H9 (cell line): Measurements from ENCODE around the gene TUBGCP6. TPM values are rescaled to one million over a fixed set of nuclear protein-coding genes. Genes with fewer than 3 reads are reported as not detected.

Experiments
- DNase-seq: peaks from one replicate; pipeline ENCODE4 v3.0.0-alpha.2; 2017
- H2AFZ ChIP-seq: one replicate; pipeline ENCODE4 v1.6.1; 2013; ENCODE audit warnings: mild to moderate bottlenecking, low read length, control low read depth, moderate library complexity
- H2AK5ac ChIP-seq: 2 replicates; pipeline ENCODE4 v1.6.1; 2013; ENCODE audit warnings: low read length, control low read depth, mixed read lengths; ENCODE audit not compliant: insufficient read length
- H2BK120ac ChIP-seq: one replicate; pipeline ENCODE4 v1.6.1; 2013; ENCODE audit warnings: low read depth, mild to moderate bottlenecking, low read length, control low read depth, inconsistent platforms; ENCODE audit not compliant: poor library complexity, severe bottlenecking
- H2BK12ac ChIP-seq: 2 replicates; pipeline ENCODE4 v1.6.1; 2013; ENCODE audit warnings: low read length, control low read depth, mixed read lengths, low read depth; ENCODE audit not compliant: insufficient read length
- H2BK15ac ChIP-seq: 2 replicates; pipeline ENCODE4 v1.6.1; 2013; ENCODE audit warnings: low read depth, low read length, control low read depth
- H2BK20ac ChIP-seq: one replicate; pipeline ENCODE4 v1.6.1; 2013; ENCODE audit warnings: low read depth, mild to moderate bottlenecking, low read length, control low read depth, inconsistent platforms; ENCODE audit not compliant: poor library complexity, severe bottlenecking
- H2BK5ac ChIP-seq: 2 replicates; pipeline ENCODE4 v1.6.1; 2013; ENCODE audit warnings: low read length, control low read depth, mixed read lengths; ENCODE audit not compliant: insufficient read length
- H3K14ac ChIP-seq: 2 replicates; pipeline ENCODE4 v1.6.1; 2013; ENCODE audit warnings: low read length, control low read depth; ENCODE audit not compliant: insufficient read depth
- H3K18ac ChIP-seq: 2 replicates; pipeline ENCODE4 v1.6.1; 2013; ENCODE audit warnings: low read depth, mild to moderate bottlenecking, mixed read lengths, low read length, control low read depth; ENCODE audit not compliant: insufficient read length
- H3K23ac ChIP-seq: 2 replicates; pipeline ENCODE4 v1.6.1; 2013; ENCODE audit warnings: low read length, control low read depth, mixed read lengths, low read depth; ENCODE audit not compliant: insufficient read length
- H3K23me2 ChIP-seq: 2 replicates; pipeline ENCODE4 v1.6.1; 2013; ENCODE audit warnings: low read depth, mild to moderate bottlenecking, mixed read lengths, low read length, control low read depth; ENCODE audit not compliant: insufficient read length, poor library complexity, severe bottlenecking
- H3K27ac ChIP-seq: 2 replicates; pipeline ENCODE4 v1.5.1; 2013; ENCODE audit warnings: low read length, control low read depth, mixed read lengths, low read depth; ENCODE audit not compliant: insufficient read length
- H3K27me3 ChIP-seq: 2 replicates; pipeline ENCODE4 v1.6.1; 2013; ENCODE audit warnings: low read length, control low read depth, inconsistent platforms; ENCODE audit not compliant: insufficient read depth
- H3K4ac ChIP-seq: 2 replicates; pipeline ENCODE4 v1.6.1; 2013; ENCODE audit warnings: low read depth, mild to moderate bottlenecking, control low read depth, inconsistent platforms, low read length, moderate library complexity
- H3K4me1 ChIP-seq: 2 replicates; pipeline ENCODE4 v1.6.1; 2013; ENCODE audit warnings: low read length, control low read depth, inconsistent platforms; ENCODE audit not compliant: insufficient read depth
- H3K4me2 ChIP-seq: 2 replicates; pipeline ENCODE4 v1.6.1; 2013; ENCODE audit warnings: low read length, control low read depth, mixed read lengths; ENCODE audit not compliant: insufficient read length, insufficient read depth
- H3K56ac ChIP-seq: 2 replicates; pipeline ENCODE4 v1.6.1; 2013; ENCODE audit warnings: low read depth, mild to moderate bottlenecking, mixed read lengths, low read length, control low read depth; ENCODE audit not compliant: insufficient read length
- H3K79me1 ChIP-seq: 2 replicates; pipeline ENCODE4 v1.6.1; 2013; ENCODE audit warnings: low read depth, mild to moderate bottlenecking, moderate library complexity, low read length, control low read depth, inconsistent platforms; ENCODE audit not compliant: insufficient read depth, poor library complexity, severe bottlenecking
- H3K79me2 ChIP-seq: 2 replicates; pipeline ENCODE4 v1.6.1; 2013; ENCODE audit warnings: low read length, control low read depth, inconsistent platforms; ENCODE audit not compliant: insufficient read depth
- H3K9ac ChIP-seq: 2 replicates; pipeline ENCODE4 v1.6.1; 2013; ENCODE audit warnings: low read length, control low read depth, mixed read lengths; ENCODE audit not compliant: insufficient read length; ENCODE audit errors: extremely low read depth
- H3K9me3 ChIP-seq: one replicate; pipeline ENCODE4 v1.6.1; 2013; ENCODE audit warnings: low read depth, low read length, inconsistent platforms; ENCODE audit not compliant: control insufficient read depth
- H3T11ph ChIP-seq: one replicate; pipeline ENCODE4 v1.6.1; 2013; ENCODE audit warnings: mild to moderate bottlenecking, low read length, control low read depth, inconsistent platforms
- H4K20me1 ChIP-seq: one replicate; pipeline ENCODE4 v1.6.1; 2013; ENCODE audit not compliant: control insufficient read depth, insufficient read length, insufficient read depth
- H4K5ac ChIP-seq: 2 replicates; pipeline ENCODE4 v1.6.1; 2013; ENCODE audit warnings: low read depth, mild to moderate bottlenecking, mixed read lengths, low read length, control low read depth; ENCODE audit not compliant: insufficient read length
- H4K8ac ChIP-seq: replicated peaks from 2 replicates; pipeline ENCODE4 v1.6.1; 2013; ENCODE audit warnings: low read length, control low read depth, mixed read lengths, low read depth; ENCODE audit not compliant: insufficient read length
- H4K91ac ChIP-seq: 2 replicates; pipeline ENCODE4 v1.6.1; 2013; ENCODE audit warnings: low read depth, mild to moderate bottlenecking, moderate library complexity, mixed read lengths, low read length, control low read depth; ENCODE audit not compliant: insufficient read length
- H3K27ac Mint-ChIP-seq, 3 experiments: 2 replicates in 2 of 3; 3 replicates in 1 of 3; pipeline ENCODE4 v1.8.0; 2020 to 2021; ENCODE audit warnings: mixed read lengths in 3 of 3, mild to moderate bottlenecking in 1 of 3, moderate library complexity in 1 of 3
- H3K27me3 Mint-ChIP-seq: 2 replicates; pipeline ENCODE4 v1.8.0; 2021; ENCODE audit warnings: low read depth, mild to moderate bottlenecking, moderate library complexity, mixed read lengths
- H3K36me3 Mint-ChIP-seq, 3 experiments: 2 replicates in 2 of 3; 3 replicates in 1 of 3; pipeline ENCODE4 v1.8.0; 2020 to 2021; ENCODE audit warnings: low read depth in 3 of 3, mixed read lengths in 3 of 3; ENCODE audit not compliant: insufficient read depth in 1 of 3
- H3K4me1 Mint-ChIP-seq, 2 experiments: 2 replicates each; pipeline ENCODE4 v1.8.0; 2020; ENCODE audit warnings: mixed read lengths in 2 of 2
- H3K4me3 Mint-ChIP-seq, 2 experiments: 2 replicates in 1 of 2; 3 replicates in 1 of 2; pipeline ENCODE4 v1.8.0; 2020 to 2021; ENCODE audit warnings: mild to moderate bottlenecking in 2 of 2, mixed read lengths in 2 of 2, moderate library complexity in 1 of 2
- H3K9me3 Mint-ChIP-seq, 2 experiments: 2 replicates in 1 of 2; 3 replicates in 1 of 2; pipeline ENCODE4 v1.8.0; 2020; ENCODE audit warnings: mild to moderate bottlenecking in 2 of 2, mixed read lengths in 2 of 2, moderate library complexity in 1 of 2
- CTCF ChIP-seq: fragments of 200-600 bp; sonication (generic); conservative IDR thresholded peaks from 3 replicates; pipeline ENCODE4 v1.8.0; 2021; ENCODE audit warnings: antibody characterized with exemption, mild to moderate bottlenecking
- WGBS: extraction: QIAGEN DNeasy Blood & Tissue Kit; methylation state at CpG from one replicate; pipeline ENCODE4 v1.1.7; 2013; ENCODE audit warnings: missing lambda C conversion rate, low lambda C conversion rate, mixed read lengths; ENCODE audit not compliant: insufficient read length; ENCODE audit errors: extremely low coverage; 5-methylcytosine and 5-hydroxymethylcytosine counted together
- total RNA-seq: library from RNA; stranded (reverse); gene quantifications from 2 replicates; pipeline ENCODE4 v1.2.1, GENCODE V29; 2021

The TUBGCP6 gene
- total RNA-seq, 1 experiment from 2014 or later = 29.0 TPM

GRCh38 chr22:50182176-50183081, 62.4 kb downstream of the TUBGCP6 start:
- Mint-ChIP-seq H3K27me3 (no peaks in the 10 kb centered on the region; the same call in none of the 2 replicates), H3K4me1 (peaks cover 8 to 12% of the 10 kb centered on the region in 2 experiments), H3K9me3 (no peaks in the 10 kb centered on the region; a peak in 2 of 5 replicates), H3K27ac (no peak overlapping the region), H3K36me3 (peaks cover 2 to 8% (median 2%) of the 10 kb centered on the region in 3 experiments; a peak in 5 of 7 replicates), H3K4me3 (no peak overlapping the region; a peak in 2 of 5 replicates)
- Histone ChIP-seq H3T11ph (no peak overlapping the region), H2BK20ac (no peak overlapping the region), H4K5ac (no peak overlapping the region), H3K4me1 (no peaks in the 10 kb centered on the region), H2BK12ac (no peak overlapping the region), H2BK120ac (no peak overlapping the region), H2BK15ac (no peak overlapping the region), H4K91ac (no peak overlapping the region), H2BK5ac (no peak overlapping the region), H4K8ac (no peak overlapping the region), H3K9me3 (no peaks in the 10 kb centered on the region), H3K79me2 (peaks cover 5% of the 10 kb centered on the region; the same call in 1 of the 2 replicates), H2AFZ (no peak overlapping the region), H3K79me1 (no peaks in the 10 kb centered on the region), H4K20me1 (no peaks in the 10 kb centered on the region), H3K27me3 (no peaks in the 10 kb centered on the region), H3K4me2 (no peak overlapping the region), H3K23ac (no peak overlapping the region), H3K14ac (no peak overlapping the region; the same call in 1 of the 2 replicates), H3K9ac (no peak overlapping the region), H3K56ac (no peak overlapping the region), H3K27ac (no peak overlapping the region), H3K23me2 (peaks cover 17% of the 10 kb centered on the region), H3K18ac (no peak overlapping the region), H3K4ac (no peak overlapping the region), H2AK5ac (no peak overlapping the region)
- WGBS = no CpG with 5 or more reads among the region's 31 CpGs
- no peak for DNase-seq
- TF ChIP-seq CTCF = no peak
